G401.6 (cell line): ENCODE data around the gene COQ9.
"Not testable (repeated sequence)": the region's sequence is repeated elsewhere in the genome, so short reads cannot be mapped to it uniquely, and the experiment has no call there.

Experiments used
- FAIRE-seq: peaks from 2 replicates; lab custom pipeline; 2012; peaks lifted over from hg19 to GRCh38; lab: Jason Lieb, UNC

The COQ9 gene

GRCh38 chr16:57447186-57447962, at the start of gene COQ9, which contains the start of gene CIAPIN1:
COQ9 (plus strand) TSS chr16:57447479; CDS start chr16:57447506, 27 bp downstream.
CIAPIN1 (minus strand) TSS chr16:57447385; CDS start chr16:57440928, 6,457 bp downstream.
- FAIRE-seq = peak; percentile 55

- not testable (repeated sequence) for FAIRE-seq
These were observed 49.8 kb upstream of the COQ9 start for GRCh38 chr16:57397493-57397892.

- no peak for FAIRE-seq
These were observed 45.2 kb upstream of the COQ9 start for GRCh38 chr16:57401943-57402640.

- FAIRE-seq = no peak
These were observed 43.1 kb upstream of the COQ9 start, which contains the start of gene CCL17 for GRCh38 chr16:57403965-57404817. CCL17 (plus strand) TSS chr16:57404767; CDS start chr16:57413933, 9,166 bp downstream.

- FAIRE-seq = no peak
These were observed 42.2 kb upstream of the COQ9 start for GRCh38 chr16:57405097-57405496.

- no peak for FAIRE-seq
These were observed 40.4 kb upstream of the COQ9 start for GRCh38 chr16:57406881-57407280.

GRCh38 chr16:57407521-57408353, 39.5 kb upstream of the COQ9 start:
- no peak for FAIRE-seq

GRCh38 chr16:57409065-57409464, 38.2 kb upstream of the COQ9 start:
- FAIRE-seq = no peak

GRCh38 chr16:57409870-57410587, 37.2 kb upstream of the COQ9 start:
- no peak for FAIRE-seq

GRCh38 chr16:57411362-57411976, 35.8 kb upstream of the COQ9 start:
- FAIRE-seq = no peak

- FAIRE-seq = no peak
These were observed 34.7 kb upstream of the COQ9 start for GRCh38 chr16:57412584-57412983.

GRCh38 chr16:57413301-57413730, 34.0 kb upstream of the COQ9 start:
- no peak for FAIRE-seq

GRCh38 chr16:57413733-57414132, 33.5 kb upstream of the COQ9 start:
- FAIRE-seq = no peak

- no peak for FAIRE-seq
These were observed 31.2 kb upstream of the COQ9 start for GRCh38 chr16:57416084-57416483.

- no peak for FAIRE-seq
These were observed 27.8 kb upstream of the COQ9 start for GRCh38 chr16:57419506-57419905.

- FAIRE-seq = no peak
These were observed 25.0 kb upstream of the COQ9 start for GRCh38 chr16:57422026-57422944.

GRCh38 chr16:57423152-57423551, 24.1 kb upstream of the COQ9 start:
- FAIRE-seq = no peak

GRCh38 chr16:57424583-57424982, 22.7 kb upstream of the COQ9 start:
- no peak for FAIRE-seq

GRCh38 chr16:57426356-57426755, 20.9 kb upstream of the COQ9 start:
- no peak for FAIRE-seq
